Tibial artery (tissue), 4 donors: ENCODE results near the gene SEMA4G.

Experiments used
- DNase-seq, 2 donors: peaks; one replicate each; pipeline ENCODE4 v3.0.0-alpha.2; 2019
- H3K27ac ChIP-seq, 2 donors: fragments of 200-600 bp; sonication (generic) in 1 of 2; 1 replicate in 1 of 2; 2 replicates in 1 of 2; pipeline ENCODE4 v1.5.1; 2018 to 2019; ENCODE audit warnings: mild to moderate bottlenecking in 1 of 2
- H3K27me3 ChIP-seq, 2 donors: fragments of 200-600 bp; sonication (generic) in 1 of 2; one replicate each; pipeline versions ENCODE4 v1.5.1 to v1.6.0; 2016 to 2019
- H3K36me3 ChIP-seq, 3 donors: fragments of 200-600 bp; sonication (generic) in 2 of 3; one replicate each; pipeline ENCODE4 v1.5.1; 2016 to 2019; ENCODE audit warnings: mild to moderate bottlenecking in 2 of 3
- H3K4me1 ChIP-seq, 4 donors: fragments of 200-600 bp; sonication (generic) in 2 of 4; 1 replicate in 3 of 4; 2 replicates in 1 of 4; pipeline ENCODE4 v1.5.1; 2016 to 2019
- H3K4me3 ChIP-seq, 2 donors: fragments of 200-600 bp; sonication (generic) in 1 of 2; 1 replicate in 1 of 2; 2 replicates in 1 of 2; pipeline ENCODE4 v1.5.1; 2018 to 2019; ENCODE audit warnings: mild to moderate bottlenecking in 2 of 2
- H3K9me3 ChIP-seq, 3 donors: fragments of 200-600 bp; sonication (generic) in 1 of 3; one replicate each; pipeline ENCODE4 v1.5.1; 2016 to 2019
- CTCF ChIP-seq, 2 experiments: fragments of 200-600 bp in 1 of 2; fragments of 450-650 bp in 1 of 2; IDR thresholded peaks; one replicate each; pipeline ENCODE4 v1.5.1; 2017 to 2019; ENCODE audit warnings: antibody characterized with exemption in 2 of 2, mild to moderate bottlenecking in 1 of 2, moderate library complexity in 1 of 2
- intact Hi-C: fragments of 100-400 bp; cut with DNase I; formaldehyde crosslinking; loops from one replicate; pipeline ENCODE4 v1.15.0; 2023; ENCODE audit warnings: low total_unique reads

The SEMA4G gene

DNA sequence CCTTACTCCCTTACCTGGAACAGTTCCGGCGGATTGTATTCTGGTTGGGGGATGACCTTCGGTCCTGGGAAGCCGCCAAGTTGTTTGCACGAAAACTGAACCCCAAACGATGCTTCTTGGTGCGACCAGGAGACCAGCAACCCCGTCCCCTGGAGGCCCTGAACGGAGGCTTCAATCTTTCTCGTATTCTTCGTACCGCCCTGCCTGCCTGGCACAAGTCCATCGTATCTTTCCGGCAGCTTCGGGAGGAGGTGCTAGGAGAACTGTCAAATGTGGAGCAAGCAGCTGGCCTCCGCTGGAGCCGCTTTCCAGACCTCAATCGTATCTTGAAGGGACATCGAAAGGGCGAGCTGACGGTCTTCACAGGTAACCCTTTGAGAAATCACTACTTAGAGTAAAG lies 19.8 kb downstream of the SEMA4G start:
- H3K27ac ChIP-seq, result no peak overlapping the region
- peaks cover 0 to 55% (median 28%) of the 10 kb centered on the region in 3 donors for H3K36me3 ChIP-seq
- H3K9me3 ChIP-seq, result no peaks in the 10 kb centered on the region
- no peak overlapping the region for H3K4me3 ChIP-seq
- no peaks in the 10 kb centered on the region for H3K27me3 ChIP-seq
- intact Hi-C loops, result loop anchor here (5.0 kb wide), 1 partner anchor 43 kb away; the partner anchor contains the start of genes PDZD7 and SFXN3
- no peak for TF ChIP-seq CTCF (IDR thresholded peaks at IDR 0.05)
- no peak for DNase-seq
- H3K4me1 ChIP-seq, result peaks cover 0 to 36% (median 26%) of the 10 kb centered on the region in 4 donors

GRCh38 chr10:100993986-100994708 lies 24.8 kb downstream of the SEMA4G start:
- peak; percentile 73 to 90 for TF ChIP-seq CTCF (IDR thresholded peaks at IDR 0.05)
- H3K4me3 ChIP-seq, result no peak overlapping the region
- no peaks in the 10 kb centered on the region for H3K9me3 ChIP-seq
- no peak overlapping the region for H3K27ac ChIP-seq
- DNase-seq, result no peak
- H3K36me3 ChIP-seq, result peaks cover 0 to 38% (median 28%) of the 10 kb centered on the region in 3 donors
- peaks cover 0 to 22% (median 14%) of the 10 kb centered on the region in 4 donors for H3K4me1 ChIP-seq
- H3K27me3 ChIP-seq, result no peaks in the 10 kb centered on the region
- intact Hi-C loops, result loop anchor here (2.0 kb wide), 1 partner anchor 21 kb away; no protein-coding TSS in a partner anchor

DNA sequence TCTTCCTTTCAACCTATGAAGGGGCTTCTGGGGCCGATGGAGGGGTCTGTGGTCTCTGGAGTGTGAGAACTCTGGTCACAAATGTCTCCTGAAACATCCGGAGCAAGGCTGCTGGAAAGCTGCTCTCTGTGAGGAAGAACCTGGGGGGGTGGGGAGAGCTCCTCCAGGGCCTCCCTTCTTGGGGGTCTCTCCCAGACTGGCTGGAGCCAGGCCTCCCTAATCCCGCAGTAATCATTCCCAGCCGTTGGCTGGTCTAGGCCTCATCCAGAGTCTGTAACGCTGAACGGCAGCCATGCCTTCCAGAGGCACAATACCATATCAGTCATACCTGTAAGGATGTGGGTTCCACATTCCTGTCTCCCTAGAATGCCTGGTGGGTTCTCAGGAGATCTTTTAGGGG lies 25.9 kb downstream of the SEMA4G start:
- intact Hi-C loops, result loop anchor here (2.0 kb wide), 1 partner anchor 20 kb away; no protein-coding TSS in a partner anchor
- Histone ChIP-seq H3K9me3 (no peaks in the 10 kb centered on the region), H3K36me3 (peaks cover 0 to 31% (median 22%) of the 10 kb centered on the region in 3 donors), H3K27ac (peak overlapping the region; percentile 13 to 15), H3K4me3 (no peak overlapping the region), H3K27me3 (no peaks in the 10 kb centered on the region), H3K4me1 (peaks cover 0 to 15% (median 10%) of the 10 kb centered on the region in 4 donors)
- no peak for DNase-seq
- TF ChIP-seq CTCF (IDR thresholded peaks at IDR 0.05), result no peak

GRCh38 chr10:100996678-100997359 lies 27.5 kb downstream of the SEMA4G start:
- TF ChIP-seq CTCF (IDR thresholded peaks at IDR 0.05), result no peak
- intact Hi-C loops, result no loop called here

DNA sequence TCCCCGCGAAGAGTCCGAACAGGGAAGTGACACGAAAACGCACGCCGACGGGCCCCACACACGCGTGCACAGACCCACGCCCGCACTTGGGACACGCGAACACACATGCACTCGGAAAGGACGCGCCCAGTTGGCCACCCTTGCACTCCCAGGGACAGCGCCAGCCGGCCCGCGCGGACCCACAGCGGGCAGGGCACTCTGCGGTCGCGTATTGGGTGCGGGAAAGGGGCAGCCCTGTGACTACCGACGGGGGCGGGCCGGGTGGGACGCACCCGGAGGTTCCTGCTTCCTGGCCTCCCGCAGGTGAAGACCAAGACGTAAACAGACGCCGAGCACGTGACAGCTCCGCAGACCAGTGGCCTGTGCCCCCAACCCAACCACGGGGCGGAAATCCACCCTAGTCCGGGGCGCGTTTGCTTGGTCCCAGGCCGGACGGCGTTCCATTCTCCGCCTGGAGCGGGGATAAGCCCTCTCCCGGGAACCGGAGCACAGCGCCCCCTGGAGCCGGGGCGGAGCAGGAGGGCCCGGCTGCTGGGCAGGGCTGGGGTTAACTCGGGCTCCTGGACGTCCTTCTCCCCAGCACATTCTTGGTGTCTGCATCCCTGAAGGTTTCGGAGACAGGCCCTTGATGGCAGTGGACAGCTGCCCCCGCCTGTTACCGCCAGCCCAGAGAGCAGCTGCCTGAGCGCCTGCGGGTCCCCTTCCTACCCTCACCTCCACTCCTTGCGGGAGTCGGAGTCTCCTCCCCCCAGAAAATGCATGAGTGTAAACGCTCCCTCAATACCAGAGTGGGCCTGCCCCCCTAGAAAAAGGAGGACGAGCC lies 28.3 kb downstream of the SEMA4G start:
- peak; percentile 87 for TF ChIP-seq CTCF (IDR thresholded peaks at IDR 0.05)
- intact Hi-C loops, result no loop called here
- Histone ChIP-seq H3K4me3 (peak overlapping the region; percentile 73 to 79), H3K36me3 (peaks cover under 1 to 17% (median 7%) of the 10 kb centered on the region in 3 donors), H3K4me1 (peaks cover 0 to 37% (median 30%) of the 10 kb centered on the region in 4 donors), H3K27me3 (no peaks in the 10 kb centered on the region), H3K9me3 (no peaks in the 10 kb centered on the region), H3K27ac (peak overlapping the region; percentile 99 to 100)
- peak; percentile 66 to 88 for DNase-seq

More at GRCh38 chr10:100996678-100997359, 27.5 kb downstream of the SEMA4G start:
- peak overlapping the region; percentile 99 to 100 for H3K27ac ChIP-seq
- no peaks in the 10 kb centered on the region for H3K27me3 ChIP-seq
- DNase-seq, result no peak
- peaks cover 0 to 30% (median 23%) of the 10 kb centered on the region in 4 donors for H3K4me1 ChIP-seq
- peak overlapping the region; percentile 73 to 79 for H3K4me3 ChIP-seq
- no peaks in the 10 kb centered on the region for H3K9me3 ChIP-seq
- peaks cover 0 to 16% (median 7%) of the 10 kb centered on the region in 3 donors for H3K36me3 ChIP-seq
